NB4 (cell line): Measurements from ENCODE around the gene APOA4.
A peak's percentile ranks its signal among the peaks of the same experiment; 100 is the strongest.

Source experiments
- DNase-seq: peaks from one replicate; pipeline ENCODE4 v3.0.0; 2010; ENCODE audit warnings: low read depth
- H3K4me3 ChIP-seq: one replicate; pipeline ENCODE4 v1.5.1; 2011; ENCODE audit warnings: mild to moderate bottlenecking, low read depth, low read length, moderate library complexity
- CTCF ChIP-seq: IDR thresholded peaks from one replicate; pipeline ENCODE4 v1.5.1; 2012; ENCODE audit warnings: low read depth, low read length
- MAX ChIP-seq: IDR thresholded peaks from 2 replicates; pipeline ENCODE4 v1.6.1; 2011; ENCODE audit warnings: low read depth, low read length
- MYC ChIP-seq: IDR thresholded peaks from 2 replicates; pipeline ENCODE4 v1.6.1; 2011; ENCODE audit warnings: low read depth, low read length
- POLR2A ChIP-seq: IDR thresholded peaks from 2 replicates; pipeline ENCODE4 v1.6.1; 2011; ENCODE audit warnings: mild to moderate bottlenecking; ENCODE audit not compliant: insufficient read length; ENCODE audit errors: extremely low read depth

The APOA4 gene

DNA sequence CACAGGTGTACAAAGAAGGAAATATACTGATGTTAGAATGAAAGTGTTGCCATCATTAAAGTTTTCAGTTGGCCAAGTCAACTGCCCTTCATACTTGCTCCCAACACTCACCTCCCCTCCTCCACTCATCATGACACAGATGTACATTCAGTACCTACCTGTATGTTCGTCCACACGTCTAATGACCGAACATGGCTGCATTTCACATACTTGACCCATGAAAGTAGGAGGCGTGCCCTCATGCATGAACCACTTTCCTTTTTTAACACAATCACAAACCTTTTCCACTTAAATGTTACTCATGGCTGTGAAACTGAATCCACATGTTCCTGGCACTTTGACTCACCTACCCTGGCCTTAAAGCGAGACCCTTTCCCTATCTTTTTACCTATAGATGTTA lies 47.1 kb downstream of the APOA4 start:
- no peak for DNase-seq
- no peak overlapping the region for H3K4me3 ChIP-seq
- TF ChIP-seq CTCF (no peak), MYC (no peak), MAX (no peak), POLR2A (no peak)

GRCh38 chr11:116774661-116775060 lies 48.4 kb downstream of the APOA4 start:
- H3K4me3 ChIP-seq, result no peak overlapping the region
- TF ChIP-seq POLR2A (no peak), MYC (no peak), MAX (no peak), CTCF (no peak)
- peak; percentile 18 for DNase-seq

DNA sequence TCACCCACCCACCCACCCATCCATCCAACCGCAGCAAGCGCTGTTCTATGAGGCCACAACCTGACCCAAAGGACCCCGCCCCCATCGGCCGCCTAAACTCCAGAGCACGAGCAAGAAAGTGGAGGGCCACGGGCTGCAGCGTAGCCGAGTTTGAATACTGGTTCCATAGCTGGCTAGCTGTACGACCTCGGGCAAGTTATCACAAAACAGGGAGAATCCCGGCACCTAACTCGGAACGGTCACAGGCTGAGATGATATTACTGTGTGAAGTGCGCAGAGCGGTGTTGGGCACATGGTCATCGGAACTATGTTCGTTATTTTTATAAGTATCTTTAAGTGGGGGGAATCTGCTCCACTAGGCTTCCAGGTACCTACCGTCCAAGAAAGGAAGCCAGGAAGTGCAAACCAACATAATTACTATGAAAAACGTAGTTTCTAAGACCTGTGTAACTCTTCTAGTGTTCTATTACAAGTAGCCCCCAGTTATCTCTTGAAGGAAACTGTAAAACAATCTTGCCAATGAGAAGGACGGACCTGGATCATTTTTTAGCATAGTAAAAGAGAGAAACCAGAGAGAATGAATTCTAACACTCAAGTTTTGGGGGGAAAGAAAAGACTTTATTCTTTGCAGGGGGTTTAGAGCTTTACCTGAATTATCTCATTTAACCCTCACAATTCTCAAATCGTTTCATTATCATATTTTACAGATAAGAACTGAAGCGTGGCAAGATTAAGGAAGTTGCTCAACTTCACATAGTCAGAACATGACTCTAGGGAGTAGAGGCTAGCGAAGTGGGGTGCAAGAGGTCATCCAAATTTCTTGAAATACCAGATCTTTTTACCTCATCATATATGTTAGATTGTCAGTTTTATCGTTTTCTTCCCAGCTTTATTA lies 49.7 kb downstream of the APOA4 start:
- H3K4me3 ChIP-seq, result peak overlapping the region; percentile 94
- DNase-seq, result peak; percentile 83
- TF ChIP-seq MAX (peak; percentile 57; the same call in 1 of the 2 replicates), MYC (peak; percentile 68; the same call in 1 of the 2 replicates), POLR2A (no peak), CTCF (no peak)

DNA sequence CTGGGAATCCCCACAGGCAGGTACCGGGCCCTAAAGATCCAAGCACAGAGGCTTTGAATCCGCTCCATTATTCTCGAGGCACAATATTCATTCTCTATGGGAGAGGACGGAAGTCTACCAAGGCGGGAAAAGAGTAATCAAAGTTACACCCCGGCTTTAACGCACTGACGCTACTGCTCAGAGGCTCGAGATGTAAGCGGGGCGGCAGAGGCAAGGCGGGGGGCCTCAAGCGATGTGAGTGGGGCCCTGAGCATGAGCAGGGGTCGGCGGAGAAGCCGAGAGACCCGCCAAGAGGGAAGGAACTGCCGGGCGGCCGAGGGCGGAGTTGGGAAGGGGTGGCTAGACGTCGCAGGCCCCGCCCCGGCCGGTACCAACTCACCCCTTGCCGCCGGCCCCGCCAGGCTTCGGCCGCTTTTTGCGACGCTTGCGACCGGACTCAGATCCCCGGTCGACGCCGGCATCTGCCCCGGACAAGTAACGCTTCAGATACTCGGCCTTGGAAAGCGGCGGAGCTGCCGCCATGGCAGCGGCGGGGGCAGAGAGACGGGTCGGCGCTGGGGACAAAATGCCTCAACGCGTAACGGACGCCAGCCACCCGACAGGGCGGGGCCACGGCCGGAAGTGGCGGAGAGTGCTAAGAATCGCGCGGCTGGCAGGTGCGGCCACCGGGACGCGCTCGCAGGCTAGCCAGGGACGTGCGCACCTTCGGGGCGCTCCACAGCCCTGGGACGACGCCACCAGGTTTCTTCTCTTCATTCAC lies 50.5 kb downstream of the APOA4 start, which contains the start of gene BUD13:
Gene BUD13, minus strand, starts transcription at position 545 of the 760 bp plus-strand sequence. Its CDS starts 23 bp downstream, at position 522.
- TF ChIP-seq POLR2A (peak; percentile 95), MYC (peak; percentile 89), MAX (peak; percentile 63), CTCF (no peak)
- peak within 1 kb of the TSS; percentile 94 for H3K4me3 ChIP-seq
- DNase-seq, result peak; percentile 95

DNA sequence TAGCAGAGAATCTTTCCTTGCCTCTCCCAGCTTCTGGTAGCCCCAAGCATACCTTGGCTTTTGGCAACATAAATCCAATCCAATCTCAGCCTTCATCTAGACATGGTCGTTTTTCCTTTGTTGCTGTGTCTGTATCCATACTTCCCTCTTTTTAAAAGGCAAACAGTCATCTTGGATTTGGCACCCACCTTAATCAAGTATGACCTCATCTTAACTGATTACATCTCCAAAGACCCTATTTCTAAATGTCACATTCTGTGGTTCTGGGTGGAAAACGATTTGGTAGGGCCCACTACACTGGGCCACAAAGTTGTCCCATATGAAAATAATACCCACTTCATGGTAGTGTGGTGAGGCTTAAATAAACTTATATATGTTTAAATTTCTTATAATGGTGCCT lies 51.2 kb downstream of the APOA4 start:
- TF ChIP-seq POLR2A, result no peak
- no peak for TF ChIP-seq MYC
- no peak for TF ChIP-seq MAX
- no peak for TF ChIP-seq CTCF

More for the DNA sequence above, 51.2 kb downstream of the APOA4 start:
- peak overlapping the region; percentile 94 for H3K4me3 ChIP-seq
- DNase-seq, result peak; percentile 18
